Measurements from ENCODE around the gene STX17. TPM values are rescaled to one million over a fixed set of nuclear protein-coding genes. Genes with fewer than 3 reads are reported as not detected.
A peak's percentile ranks its signal among the peaks of the same experiment; 100 is the strongest.

Gene STX17
- total and polyA plus RNA-seq, 2 of the 13 experiments (the other 11 are each of a cell fraction or from before 2014, with no cell fraction given): 8.3 to 25.7 TPM

- TF ChIP-seq, protein P1, sequence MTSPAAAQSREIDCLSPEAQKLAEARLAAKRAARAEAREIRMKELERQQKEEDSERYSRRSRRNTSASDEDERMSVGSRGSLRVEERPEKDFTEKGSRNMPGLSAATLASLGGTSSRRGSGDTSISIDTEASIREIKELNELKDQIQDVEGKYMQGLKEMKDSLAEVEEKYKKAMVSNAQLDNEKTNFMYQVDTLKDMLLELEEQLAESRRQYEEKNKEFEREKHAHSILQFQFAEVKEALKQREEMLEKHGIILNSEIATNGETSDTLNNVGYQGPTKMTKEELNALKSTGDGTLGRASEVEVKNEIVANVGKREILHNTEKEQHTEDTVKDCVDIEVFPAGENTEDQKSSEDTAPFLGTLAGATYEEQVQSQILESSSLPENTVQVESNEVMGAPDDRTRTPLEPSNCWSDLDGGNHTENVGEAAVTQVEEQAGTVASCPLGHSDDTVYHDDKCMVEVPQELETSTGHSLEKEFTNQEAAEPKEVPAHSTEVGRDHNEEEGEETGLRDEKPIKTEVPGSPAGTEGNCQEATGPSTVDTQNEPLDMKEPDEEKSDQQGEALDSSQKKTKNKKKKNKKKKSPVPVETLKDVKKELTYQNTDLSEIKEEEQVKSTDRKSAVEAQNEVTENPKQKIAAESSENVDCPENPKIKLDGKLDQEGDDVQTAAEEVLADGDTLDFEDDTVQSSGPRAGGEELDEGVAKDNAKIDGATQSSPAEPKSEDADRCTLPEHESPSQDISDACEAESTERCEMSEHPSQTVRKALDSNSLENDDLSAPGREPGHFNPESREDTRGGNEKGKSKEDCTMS (CRISPR knock-in tag; conservative IDR thresholded peaks at IDR 0.05): no peak
- TF ChIP-seq, protein P2, sequence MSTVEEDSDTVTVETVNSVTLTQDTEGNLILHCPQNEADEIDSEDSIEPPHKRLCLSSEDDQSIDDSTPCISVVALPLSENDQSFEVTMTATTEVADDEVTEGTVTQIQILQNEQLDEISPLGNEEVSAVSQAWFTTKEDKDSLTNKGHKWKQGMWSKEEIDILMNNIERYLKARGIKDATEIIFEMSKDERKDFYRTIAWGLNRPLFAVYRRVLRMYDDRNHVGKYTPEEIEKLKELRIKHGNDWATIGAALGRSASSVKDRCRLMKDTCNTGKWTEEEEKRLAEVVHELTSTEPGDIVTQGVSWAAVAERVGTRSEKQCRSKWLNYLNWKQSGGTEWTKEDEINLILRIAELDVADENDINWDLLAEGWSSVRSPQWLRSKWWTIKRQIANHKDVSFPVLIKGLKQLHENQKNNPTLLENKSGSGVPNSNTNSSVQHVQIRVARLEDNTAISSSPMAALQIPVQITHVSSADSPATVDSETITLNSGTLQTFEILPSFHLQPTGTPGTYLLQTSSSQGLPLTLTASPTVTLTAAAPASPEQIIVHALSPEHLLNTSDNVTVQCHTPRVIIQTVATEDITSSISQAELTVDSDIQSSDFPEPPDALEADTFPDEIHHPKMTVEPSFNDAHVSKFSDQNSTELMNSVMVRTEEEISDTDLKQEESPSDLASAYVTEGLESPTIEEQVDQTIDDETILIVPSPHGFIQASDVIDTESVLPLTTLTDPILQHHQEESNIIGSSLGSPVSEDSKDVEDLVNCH (CRISPR knock-in tag; IDR thresholded peaks at IDR 0.05): no peak
- TF ChIP-seq MXI1 (IDR thresholded peaks at IDR 0.05; ENCODE audit: borderline replicate concordance, low read depth, low read length): peak; percentile 62; the same call in 1 of the 3 replicates
- TF ChIP-seq RAD21 (CRISPR knock-in tag; IDR thresholded peaks at IDR 0.05): peak; percentile 10; the same call in 1 of the 2 replicates
- TF ChIP-seq SOX13 (IDR thresholded peaks at IDR 0.05): no peak
- TF ChIP-seq SOX13 (CRISPR knock-in tag; conservative IDR thresholded peaks at IDR 0.05 in 1 of 2, IDR thresholded peaks at IDR 0.05 in 1 of 2): no peak
- TF ChIP-seq ZNF17 (CRISPR knock-in tag; IDR thresholded peaks at IDR 0.05): no peak
- no peak for TF ChIP-seq ATRX (CRISPR knock-in tag; IDR thresholded peaks at IDR 0.05; ENCODE audit: borderline replicate concordance)
- peak; percentile 71; the same call in 1 of the 2 replicates for TF ChIP-seq KLF12 (CRISPR knock-in tag; IDR thresholded peaks at IDR 0.05; ENCODE audit: borderline replicate concordance)
- TF ChIP-seq NR1H2 (CRISPR knock-in tag; IDR thresholded peaks at IDR 0.05; ENCODE audit: borderline replicate concordance, low read depth): peak; percentile 73; the same call in 1 of the 2 replicates
- 0 out of 2 replicates have a peak, but pooled peaks have one; percentile 51 for TF ChIP-seq KDM5A (IDR thresholded peaks at IDR 0.05; ENCODE audit: borderline replicate concordance, low read length)
- no peak for TF ChIP-seq AKAP8 (CRISPR knock-in tag; IDR thresholded peaks at IDR 0.05)
- TF ChIP-seq ZNF230 (CRISPR knock-in tag; IDR thresholded peaks at IDR 0.05): peak; percentile 62; the same call in 1 of the 2 replicates
- TF ChIP-seq ZNF777 (CRISPR knock-in tag; IDR thresholded peaks at IDR 0.05): peak; percentile 59
- peak; percentile 88; the same call in 1 of the 2 replicates for TF ChIP-seq ZNF317 (CRISPR knock-in tag; IDR thresholded peaks at IDR 0.05)
- no peak for TF ChIP-seq TEAD3 (CRISPR knock-in tag; optimal IDR thresholded peaks at IDR 0.05; ENCODE audit: borderline replicate concordance)
- TF ChIP-seq CHCHD3 (CRISPR knock-in tag; IDR thresholded peaks at IDR 0.05): no peak
- TF ChIP-seq FOXM1 (CRISPR knock-in tag; IDR thresholded peaks at IDR 0.05): no peak
- 0 out of 2 replicates have a peak, but pooled peaks have one; percentile 44 for TF ChIP-seq IRX3 (CRISPR knock-in tag; IDR thresholded peaks at IDR 0.05; ENCODE audit: borderline replicate concordance, low read depth)
- TF ChIP-seq ZFP36L2 (CRISPR knock-in tag; IDR thresholded peaks at IDR 0.05): 0 out of 2 replicates have a peak, but pooled peaks have one; percentile 53
- TF ChIP-seq ZNF282 (IDR thresholded peaks at IDR 0.05; ENCODE audit: partially characterized antibody): no peak
- no peak for TF ChIP-seq HMGA1 (CRISPR knock-in tag; conservative IDR thresholded peaks at IDR 0.05)
- no peak for TF ChIP-seq ZNF850 (CRISPR knock-in tag; conservative IDR thresholded peaks at IDR 0.05)
- TF ChIP-seq, protein P3, sequence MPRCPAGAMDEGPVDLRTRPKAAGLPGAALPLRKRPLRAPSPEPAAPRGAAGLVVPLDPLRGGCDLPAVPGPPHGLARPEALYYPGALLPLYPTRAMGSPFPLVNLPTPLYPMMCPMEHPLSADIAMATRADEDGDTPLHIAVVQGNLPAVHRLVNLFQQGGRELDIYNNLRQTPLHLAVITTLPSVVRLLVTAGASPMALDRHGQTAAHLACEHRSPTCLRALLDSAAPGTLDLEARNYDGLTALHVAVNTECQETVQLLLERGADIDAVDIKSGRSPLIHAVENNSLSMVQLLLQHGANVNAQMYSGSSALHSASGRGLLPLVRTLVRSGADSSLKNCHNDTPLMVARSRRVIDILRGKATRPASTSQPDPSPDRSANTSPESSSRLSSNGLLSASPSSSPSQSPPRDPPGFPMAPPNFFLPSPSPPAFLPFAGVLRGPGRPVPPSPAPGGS (CRISPR knock-in tag; IDR thresholded peaks at IDR 0.05): peak; percentile 67; the same call in 1 of the 2 replicates
- no peak; the same call in 1 of the 2 replicates for TF ChIP-seq ZFP37 (CRISPR knock-in tag; IDR thresholded peaks at IDR 0.05; ENCODE audit: borderline replicate concordance)
These were observed at the start of gene STX17 (continued) for GRCh38 chr9:99906403-99907207.

Data from HepG2 (cell line).